GM21423 (cell line): Measurements from ENCODE around the gene B4GALT6.

ENCODE experiments used
- ATAC-seq: cut with Tn5 transposase; IDR thresholded peaks from one replicate; pipeline ENCODE4 v1.9.1; 2021; ENCODE audit warnings: mild to moderate bottlenecking, moderate library complexity; ENCODE audit not compliant: unreplicated experiment

The B4GALT6 gene

GRCh38 chr18:31636387-31636786, 48.0 kb downstream of the B4GALT6 start:
- no peak for ATAC-seq

- peak; percentile 97 for ATAC-seq
Observed at GRCh38 chr18:31634331-31634713, 50.1 kb downstream of the B4GALT6 start.

GRCh38 chr18:31633392-31634330, 50.7 kb downstream of the B4GALT6 start:
- ATAC-seq: peak; percentile 30

- ATAC-seq: no peak
Observed at GRCh38 chr18:31632356-31632755, 52.0 kb downstream of the B4GALT6 start.

GRCh38 chr18:31631526-31631925, 52.9 kb downstream of the B4GALT6 start:
- ATAC-seq: no peak

- ATAC-seq: no peak
Observed at GRCh38 chr18:31630549-31630948, 53.8 kb downstream of the B4GALT6 start.

GRCh38 chr18:31626409-31626808, 58.0 kb downstream of the B4GALT6 start:
- no peak for ATAC-seq

- no peak for ATAC-seq
Observed at GRCh38 chr18:31624892-31625640, 59.3 kb downstream of the B4GALT6 start.

GRCh38 chr18:31619291-31619690, 65.1 kb downstream of the B4GALT6 start:
- ATAC-seq: no peak

GRCh38 chr18:31618801-31619200, 65.6 kb downstream of the B4GALT6 start:
- ATAC-seq: no peak

GRCh38 chr18:31617031-31617717, 67.2 kb downstream of the B4GALT6 start:
- no peak for ATAC-seq

GRCh38 chr18:31616586-31616985, 67.8 kb downstream of the B4GALT6 start:
- ATAC-seq: no peak

GRCh38 chr18:31614044-31614443, 70.3 kb downstream of the B4GALT6 start:
- no peak for ATAC-seq

GRCh38 chr18:31612124-31612523, 72.3 kb downstream of the B4GALT6 start:
- ATAC-seq: no peak

GRCh38 chr18:31611511-31611910, 72.9 kb downstream of the B4GALT6 start:
- ATAC-seq: no peak

- ATAC-seq: peak; percentile 76
Observed at GRCh38 chr18:31610286-31611205, 73.8 kb downstream of the B4GALT6 start.

- no peak for ATAC-seq
Observed at GRCh38 chr18:31609886-31610285, 74.5 kb downstream of the B4GALT6 start.

- no peak for ATAC-seq
Observed at GRCh38 chr18:31607384-31607783, 77.0 kb downstream of the B4GALT6 start.

- no peak for ATAC-seq
Observed at GRCh38 chr18:31606265-31606664, 78.1 kb downstream of the B4GALT6 start.

- no peak for ATAC-seq
Observed at GRCh38 chr18:31603315-31603714, 81.1 kb downstream of the B4GALT6 start.
